Prostate gland (tissue), 2 donors: ENCODE results near the gene ZMIZ1. TPM values are rescaled to one million over a fixed set of nuclear protein-coding genes. Genes with fewer than 3 reads are reported as not detected.

Source experiments
- DNase-seq: peaks from one replicate; pipeline ENCODE4 v3.0.0-alpha.2; 2019; ENCODE audit warnings: low spot score
- H3K27ac ChIP-seq, 2 donors: fragments of 200-600 bp; sonication (generic); 2 replicates each; pipeline ENCODE4 v1.5.1; 2017 to 2019
- H3K27me3 ChIP-seq: fragments of 200-600 bp; sonication (generic); replicated peaks from 2 replicates; pipeline ENCODE4 v1.5.1; 2019; ENCODE audit not compliant: insufficient read depth
- H3K36me3 ChIP-seq, 2 donors: fragments of 200-600 bp; sonication (generic); 1 replicate in 1 of 2; 2 replicates in 1 of 2; pipeline versions ENCODE4 v1.5.1 to v1.8.1; 2017 to 2019
- H3K4me1 ChIP-seq: fragments of 200-600 bp; sonication (generic); replicated peaks from 2 replicates; pipeline ENCODE4 v1.5.1; 2019
- H3K4me3 ChIP-seq, 2 donors: fragments of 200-600 bp; sonication (generic); 2 replicates each; pipeline ENCODE4 v1.5.1; 2017 to 2019
- H3K9me3 ChIP-seq: fragments of 200-600 bp; sonication (generic); 2 replicates; pipeline ENCODE4 v1.5.1; 2017
- CTCF ChIP-seq, 4 experiments: fragments of 200-600 bp in 2 of 4; fragments of 450-650 bp in 2 of 4; sonication (generic) in 2 of 4; IDR thresholded peaks; 1 replicate in 3 of 4; 2 replicates in 1 of 4; pipeline ENCODE4 v1.5.1; 2016 to 2019; ENCODE audit warnings: antibody characterized with exemption in 4 of 4, mild to moderate bottlenecking in 2 of 4, moderate library complexity in 2 of 4
- POLR2A ChIP-seq: fragments of 450-650 bp; IDR thresholded peaks from one replicate; pipeline ENCODE4 v1.6.1; 2016; ENCODE audit warnings: antibody characterized with exemption, mild to moderate bottlenecking
- POLR2AphosphoS5 ChIP-seq: sonication (generic); formaldehyde crosslinking; IDR thresholded peaks from one replicate; pipeline ENCODE4 v1.6.1; 2017; ENCODE audit warnings: antibody characterized with exemption
- WGBS: methylation state at CpG from one replicate; pipeline ENCODE4 v1.1.5; 2018; 5-methylcytosine and 5-hydroxymethylcytosine counted together
- intact Hi-C: fragments of 100-400 bp; cut with DNase I; formaldehyde crosslinking; loops from one replicate; pipeline ENCODE4 v1.14.2; 2022
- total RNA-seq, 2 donors: library from RNA; depleted of rRNA; stranded (reverse); fragments of >200 nt; gene quantifications; one replicate each; pipeline ENCODE4 v1.1.0, GENCODE V29; 2016

ZMIZ1 gene
- total RNA-seq, 2 donors from 2014 or later: 69.6 to 78.5 TPM

- 69% methylated on average over 6 of the region's 6 CpGs for WGBS
- Histone ChIP-seq H3K27me3 (no peaks in the 10 kb centered on the region), H3K9me3 (no peaks in the 10 kb centered on the region), H3K4me1 (no peaks in the 10 kb centered on the region), H3K36me3 (peaks cover 0 to 7% of the 10 kb centered on the region in 2 donors), H3K27ac (no peak overlapping the region), H3K4me3 (no peak overlapping the region)
- no peak for TF ChIP-seq CTCF (IDR thresholded peaks at IDR 0.05)
- no peak for TF ChIP-seq POLR2AphosphoS5
- TF ChIP-seq POLR2A: no peak
- DNase-seq: no peak
- intact Hi-C loops: no loop called here
Measured at GRCh38 chr10:79280956-79281355, 212.2 kb downstream of the ZMIZ1 start.

GRCh38 chr10:79282388-79282787, 213.6 kb downstream of the ZMIZ1 start:
- no peak overlapping the region for H3K4me3 ChIP-seq
- 82% methylated on average over 11 of the region's 11 CpGs for WGBS
- no peak for DNase-seq

GRCh38 chr10:79283616-79284015, 214.8 kb downstream of the ZMIZ1 start:
- no peak for DNase-seq
- TF ChIP-seq POLR2AphosphoS5: no peak
- TF ChIP-seq CTCF (IDR thresholded peaks at IDR 0.05): no peak
- no peak for TF ChIP-seq POLR2A
- Histone ChIP-seq H3K36me3 (no peaks in the 10 kb centered on the region), H3K4me1 (no peaks in the 10 kb centered on the region), H3K9me3 (no peaks in the 10 kb centered on the region), H3K27me3 (no peaks in the 10 kb centered on the region), H3K27ac (no peak overlapping the region), H3K4me3 (no peak overlapping the region)
- WGBS: 76% methylated on average over 3 of the region's 3 CpGs
- intact Hi-C loops: no loop called here

More at GRCh38 chr10:79282388-79282787, 213.6 kb downstream of the ZMIZ1 start:
- intact Hi-C loops: no loop called here
- Histone ChIP-seq H3K27ac (no peak overlapping the region), H3K27me3 (no peaks in the 10 kb centered on the region), H3K9me3 (no peaks in the 10 kb centered on the region), H3K4me1 (no peaks in the 10 kb centered on the region), H3K36me3 (peaks cover 0 to 6% of the 10 kb centered on the region in 2 donors)
- TF ChIP-seq POLR2A (no peak), POLR2AphosphoS5 (no peak), CTCF (IDR thresholded peaks at IDR 0.05) (no peak)

- intact Hi-C loops: no loop called here
- Histone ChIP-seq H3K36me3 (no peaks in the 10 kb centered on the region), H3K27ac (no peak overlapping the region)
Measured at GRCh38 chr10:79284158-79284871, 215.5 kb downstream of the ZMIZ1 start.

More at GRCh38 chr10:79284158-79284871, 215.5 kb downstream of the ZMIZ1 start:
- Histone ChIP-seq H3K4me3 (no peak overlapping the region), H3K9me3 (no peaks in the 10 kb centered on the region), H3K27me3 (no peaks in the 10 kb centered on the region), H3K4me1 (no peaks in the 10 kb centered on the region)
- DNase-seq: no peak
- TF ChIP-seq CTCF (IDR thresholded peaks at IDR 0.05) (no peak), POLR2A (no peak), POLR2AphosphoS5 (no peak)
- WGBS: 74% methylated on average over 7 of the region's 7 CpGs
